ENCODE measurements around the gene SMARCA2. TPM values are rescaled to one million over a fixed set of nuclear protein-coding genes. Genes with fewer than 3 reads are reported as not detected.

Gene SMARCA2
- 198 TPM for total RNA-seq

DNA sequence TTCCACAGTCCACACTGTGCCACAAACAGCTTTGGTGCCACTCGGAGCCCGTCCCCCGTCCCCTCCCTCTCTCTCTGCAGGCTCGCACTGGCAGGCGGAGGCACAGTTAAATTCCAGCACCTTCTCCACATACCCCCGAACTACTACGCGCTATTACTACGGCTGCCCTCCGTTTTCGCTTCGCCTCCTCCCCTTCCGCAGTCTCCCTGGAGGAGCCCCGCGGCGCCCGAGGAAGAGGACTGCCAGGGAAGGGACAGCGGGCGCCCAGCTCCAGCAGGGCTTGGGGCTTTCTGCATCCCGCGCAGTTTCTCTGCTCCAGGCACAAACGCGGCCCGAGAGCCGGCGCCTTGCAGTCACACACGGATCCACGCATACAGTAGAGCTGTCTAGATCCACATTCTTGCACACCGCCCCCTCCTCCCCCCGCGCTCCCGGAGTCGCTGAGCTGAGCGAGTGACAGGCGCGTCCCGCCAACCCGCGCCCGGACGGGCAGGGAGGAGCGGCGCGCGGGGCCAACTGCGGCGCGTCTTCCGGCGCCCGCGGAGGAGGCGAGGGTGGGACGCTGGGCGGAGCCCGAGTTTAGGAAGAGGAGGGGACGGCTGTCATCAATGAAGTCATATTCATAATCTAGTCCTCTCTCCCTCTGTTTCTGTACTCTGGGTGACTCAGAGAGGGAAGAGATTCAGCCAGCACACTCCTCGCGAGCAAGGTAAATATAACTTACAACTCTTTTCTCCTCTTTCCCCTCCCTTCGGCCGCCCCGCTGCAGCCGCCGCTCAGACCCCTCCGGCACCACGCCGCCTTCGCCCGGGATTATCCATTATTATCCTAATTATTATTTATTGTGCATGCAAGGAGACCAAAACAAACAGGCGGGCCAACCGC lies at the start of gene SMARCA2:
TSS of gene SMARCA2 (plus strand) at position 652 of the 885 bp plus-strand sequence. CDS start 13,676 bp downstream, outside the sequence.
- DNase-seq (ENCODE audit: low spot score): peak; percentile 98
- intact Hi-C loops (cut with DNase I): no loop called here
- peak; percentile 94 for ATAC-seq

DNA sequence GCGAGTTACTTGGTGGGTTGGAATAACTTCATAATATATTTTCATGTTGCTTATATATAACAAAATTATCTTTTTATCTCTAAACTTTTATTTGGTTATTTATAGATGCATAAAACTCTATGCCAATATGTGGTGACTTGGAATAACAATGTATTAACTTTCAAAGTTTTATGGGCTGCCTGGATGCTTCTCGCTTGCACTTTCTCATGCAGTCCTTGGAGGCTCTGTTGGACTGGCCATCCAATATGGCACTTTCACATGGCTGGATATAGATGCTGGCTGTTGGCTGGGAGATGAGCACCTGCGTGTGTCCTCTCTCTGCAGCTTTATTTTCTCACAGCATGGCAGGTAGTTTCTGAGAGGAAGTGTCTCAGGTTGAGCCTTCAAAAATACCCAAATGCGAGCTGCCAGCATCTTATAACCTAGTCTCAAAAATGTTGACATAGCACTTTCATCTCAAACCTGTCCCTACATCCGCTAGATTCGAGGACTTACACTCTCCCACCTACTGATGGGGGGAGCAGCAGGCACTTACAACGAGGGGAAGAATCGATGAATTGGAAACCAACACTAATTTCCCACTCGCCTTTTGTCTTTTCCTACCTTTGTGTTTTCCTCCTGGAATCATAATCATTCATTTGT lies 48.3 kb upstream of the SMARCA2 start:
- intact Hi-C loops (cut with DNase I): loop anchor here (10.0 kb wide), 2 partner anchors 252 to 1012 kb away; no protein-coding TSS in a partner anchor
- ATAC-seq: no peak
- no peak for DNase-seq (ENCODE audit: low spot score)

- ATAC-seq (no peak), DNase-seq (ENCODE audit: low spot score) (no peak)
- intact Hi-C loops (cut with DNase I): loop anchor here (10.0 kb wide), 2 partner anchors 254 to 1014 kb away; no protein-coding TSS in a partner anchor
These were observed 46.0 kb upstream of the SMARCA2 start for GRCh38 chr9:1969160-1969559.

GRCh38 chr9:1969898-1970297 lies 45.2 kb upstream of the SMARCA2 start:
- ATAC-seq: no peak
- intact Hi-C loops (cut with DNase I): loop anchor here (10.0 kb wide), 2 partner anchors 255 to 1015 kb away; no protein-coding TSS in a partner anchor
- DNase-seq (ENCODE audit: low spot score): no peak

GRCh38 chr9:1972672-1973071 lies 42.5 kb upstream of the SMARCA2 start:
- intact Hi-C loops (cut with DNase I): no loop called here
- ATAC-seq (no peak), DNase-seq (ENCODE audit: low spot score) (no peak)

- DNase-seq (ENCODE audit: low spot score) (no peak), ATAC-seq (no peak)
- intact Hi-C loops (cut with DNase I): no loop called here
These were observed 38.1 kb upstream of the SMARCA2 start for GRCh38 chr9:1977026-1977425.

GRCh38 chr9:1978941-1979340 lies 36.2 kb upstream of the SMARCA2 start:
- peak; percentile 68 for ATAC-seq
- DNase-seq (ENCODE audit: low spot score): no peak
- intact Hi-C loops (cut with DNase I): no loop called here

DNA sequence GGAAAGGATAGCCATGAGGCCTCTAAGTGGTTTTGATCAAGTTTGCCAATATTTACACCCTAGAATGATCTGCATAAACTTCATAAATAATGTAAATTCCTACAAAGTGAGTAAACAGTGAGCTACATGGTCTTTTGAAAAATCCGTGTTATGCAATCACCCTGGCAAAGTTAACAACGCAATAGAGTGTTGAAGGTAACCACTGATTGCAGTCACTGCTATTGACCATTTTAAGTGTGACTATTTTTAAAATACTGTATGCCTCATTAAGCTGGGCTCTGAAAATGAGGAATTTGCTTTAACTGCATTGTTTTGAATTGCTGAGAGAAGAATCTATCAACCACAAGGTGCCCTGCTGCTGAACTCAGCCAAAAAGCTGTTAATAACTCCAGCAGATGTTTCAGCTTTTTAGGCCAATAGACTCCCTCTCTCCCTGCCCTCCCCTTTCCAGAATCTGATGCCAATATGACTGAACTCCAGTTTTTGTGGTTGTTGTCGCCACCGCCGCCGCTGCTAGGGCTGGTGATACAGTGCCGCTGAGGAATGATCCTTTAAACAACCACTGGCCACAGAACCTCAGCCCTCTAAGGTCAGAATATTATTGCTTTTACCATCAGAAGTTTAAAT lies 35.3 kb upstream of the SMARCA2 start:
- ATAC-seq: peak; percentile 83
- intact Hi-C loops (cut with DNase I): no loop called here
- DNase-seq (ENCODE audit: low spot score): no peak

DNA sequence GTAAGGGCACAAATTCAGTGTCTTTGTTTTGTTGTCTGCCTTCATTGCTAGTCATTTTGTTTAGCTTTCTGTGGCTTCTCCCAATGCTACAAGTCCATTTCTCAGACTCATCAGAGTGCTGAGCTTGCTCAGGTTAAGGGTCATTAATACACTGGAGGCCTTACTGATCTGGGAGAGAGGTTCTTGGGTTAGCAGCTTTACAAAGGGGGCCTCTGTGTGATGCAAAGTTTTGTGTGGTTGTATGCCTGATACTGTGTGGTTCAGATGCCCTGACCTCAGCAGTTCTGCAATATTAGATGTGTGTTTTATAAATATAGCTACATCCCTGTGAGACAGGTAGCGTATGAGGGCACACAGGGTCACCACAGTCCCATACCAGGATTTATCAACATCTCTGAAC lies 34.8 kb upstream of the SMARCA2 start:
- intact Hi-C loops (cut with DNase I): no loop called here
- DNase-seq (ENCODE audit: low spot score) (no peak), ATAC-seq (peak; percentile 31)

GRCh38 chr9:1982074-1982473 lies 33.1 kb upstream of the SMARCA2 start:
- ATAC-seq: no peak

GRCh38 chr9:1986341-1986740 lies 28.8 kb upstream of the SMARCA2 start:
- ATAC-seq (no peak), DNase-seq (ENCODE audit: low spot score) (no peak)
- intact Hi-C loops (cut with DNase I): no loop called here

More at GRCh38 chr9:1982074-1982473, 33.1 kb upstream of the SMARCA2 start:
- DNase-seq (ENCODE audit: low spot score): no peak
- intact Hi-C loops (cut with DNase I): no loop called here

GRCh38 chr9:1989500-1989899 lies 25.6 kb upstream of the SMARCA2 start:
- intact Hi-C loops (cut with DNase I): no loop called here
- no peak for DNase-seq (ENCODE audit: low spot score)

GRCh38 chr9:1994180-1994579 lies 21.0 kb upstream of the SMARCA2 start:
- ATAC-seq (no peak), DNase-seq (ENCODE audit: low spot score) (no peak)
- intact Hi-C loops (cut with DNase I): no loop called here

More at GRCh38 chr9:1989500-1989899, 25.6 kb upstream of the SMARCA2 start:
- no peak for ATAC-seq

- ATAC-seq (no peak), DNase-seq (ENCODE audit: low spot score) (no peak)
- intact Hi-C loops (cut with DNase I): no loop called here
These were observed 20.1 kb upstream of the SMARCA2 start for GRCh38 chr9:1995084-1995483.

DNA sequence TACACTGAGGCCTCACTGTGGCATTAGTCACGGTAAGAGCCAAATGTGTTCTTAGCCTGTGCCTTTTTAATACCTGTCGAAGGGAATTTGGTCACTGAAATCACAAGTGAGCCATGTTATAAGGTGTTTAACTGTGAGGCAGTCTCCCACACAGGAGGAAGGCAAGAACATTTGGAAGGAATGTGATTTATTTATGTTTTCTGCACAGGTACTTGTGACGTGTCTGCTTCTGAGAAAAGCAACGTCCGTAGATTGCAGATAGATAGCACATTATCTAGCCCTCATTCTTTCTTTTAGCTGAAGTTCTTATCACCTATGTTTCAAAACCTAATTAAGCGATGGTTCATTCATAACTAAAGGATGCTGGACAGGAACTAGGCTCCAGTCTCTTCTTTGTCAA lies 19.0 kb upstream of the SMARCA2 start:
- ATAC-seq: no peak
- DNase-seq (ENCODE audit: low spot score): no peak
- intact Hi-C loops (cut with DNase I): no loop called here

DNA sequence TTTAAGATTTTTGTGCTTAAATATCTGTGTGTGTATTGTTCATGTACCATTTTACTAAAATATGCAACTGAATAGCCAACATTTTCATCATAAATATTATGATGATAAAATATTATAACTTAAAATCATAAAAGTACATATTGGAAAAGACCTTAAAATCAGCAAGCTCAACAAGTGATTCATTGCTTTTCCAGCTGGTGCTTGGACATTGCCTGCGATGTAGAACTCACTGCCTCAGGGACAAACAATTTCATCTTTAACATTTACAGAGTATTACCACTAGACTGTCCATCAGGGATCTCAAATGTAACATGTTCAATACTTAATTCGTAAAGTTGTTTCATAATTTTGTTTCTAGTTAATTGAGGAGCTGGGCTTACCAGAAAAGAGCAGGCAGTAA lies 17.5 kb upstream of the SMARCA2 start:
- intact Hi-C loops (cut with DNase I): no loop called here
- no peak for ATAC-seq
- no peak for DNase-seq (ENCODE audit: low spot score)

DNA sequence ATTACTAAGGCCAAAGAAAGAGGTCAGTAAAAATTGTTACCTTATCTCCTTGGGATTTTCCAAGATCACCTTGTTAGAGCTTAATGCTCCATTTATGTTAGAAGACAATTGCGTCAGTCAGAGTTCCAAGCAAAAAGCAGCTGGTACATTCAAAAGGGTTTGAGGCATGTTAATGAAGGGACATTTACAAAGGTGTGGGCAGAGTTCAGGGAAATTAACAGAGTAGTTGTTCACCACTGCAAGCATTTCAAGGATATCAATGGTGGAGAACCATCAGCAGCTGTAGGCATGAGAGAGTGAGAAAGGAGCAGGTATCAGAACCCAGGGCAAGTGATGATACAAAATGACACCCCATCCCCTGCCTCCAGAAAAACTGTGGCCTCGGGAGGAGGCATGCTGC lies 17.0 kb upstream of the SMARCA2 start:
- ATAC-seq (no peak), DNase-seq (ENCODE audit: low spot score) (no peak)
- intact Hi-C loops (cut with DNase I): no loop called here

- intact Hi-C loops (cut with DNase I): no loop called here
- DNase-seq (ENCODE audit: low spot score) (no peak), ATAC-seq (no peak)
These were observed 14.8 kb upstream of the SMARCA2 start for GRCh38 chr9:2000314-2000713.

GRCh38 chr9:2008372-2008771 lies 6.8 kb upstream of the SMARCA2 start:
- DNase-seq (ENCODE audit: low spot score) (no peak), ATAC-seq (no peak)
- intact Hi-C loops (cut with DNase I): no loop called here

GRCh38 chr9:2012347-2012746 lies 2.8 kb upstream of the SMARCA2 start:
- intact Hi-C loops (cut with DNase I): no loop called here
- DNase-seq (ENCODE audit: low spot score): no peak
- no peak for ATAC-seq

All from sciatic nerve (tissue), 2 donors.